Thyroid gland (tissue), 4 donors: ENCODE data around the gene ZMPSTE24. TPM values are rescaled to one million over a fixed set of nuclear protein-coding genes. Genes with fewer than 3 reads are reported as not detected.

ENCODE experiments used
- DNase-seq, 2 donors: peaks; one replicate each; pipeline ENCODE4 v3.0.0-alpha.2; 2019
- H3K27ac ChIP-seq, 3 donors: fragments of 200-600 bp; sonication (generic); 1 replicate in 2 of 3; 2 replicates in 1 of 3; pipeline ENCODE4 v1.5.1; 2016 to 2019; ENCODE audit warnings: mild to moderate bottlenecking in 1 of 3, moderate library complexity in 1 of 3
- H3K27me3 ChIP-seq: fragments of 200-600 bp; sonication (generic); one replicate; pipeline ENCODE4 v1.5.1; 2019
- H3K36me3 ChIP-seq, 2 donors: fragments of 200-600 bp; sonication (generic); one replicate each; pipeline ENCODE4 v1.5.1; 2016 to 2019
- H3K4me1 ChIP-seq, 2 donors: fragments of 200-600 bp; sonication (generic); one replicate each; pipeline ENCODE4 v1.5.1; 2017 to 2019
- H3K4me3 ChIP-seq, 3 donors: fragments of 200-600 bp; sonication (generic); replicated peaks in 1 of 3; 1 replicate in 2 of 3; 2 replicates in 1 of 3; pipeline ENCODE4 v1.5.1; 2016; ENCODE audit warnings: mild to moderate bottlenecking in 1 of 3
- H3K9me3 ChIP-seq: fragments of 200-600 bp; sonication (generic); one replicate; pipeline ENCODE4 v1.5.1; 2017
- CTCF ChIP-seq, 6 experiments: fragments of 200-600 bp in 3 of 6; fragments of 450-650 bp in 3 of 6; sonication (generic) in 3 of 6; IDR thresholded peaks; one replicate each; pipeline ENCODE4 v1.5.1; 2016 to 2019; ENCODE audit warnings: antibody characterized with exemption in 6 of 6, mild to moderate bottlenecking in 2 of 6, inconsistent platforms in 1 of 6, moderate library complexity in 1 of 6
- POLR2A ChIP-seq, 2 donors: fragments of 450-650 bp; IDR thresholded peaks; one replicate each; pipeline ENCODE4 v1.6.1; 2017; ENCODE audit warnings: antibody characterized with exemption in 2 of 2, mild to moderate bottlenecking in 2 of 2, moderate library complexity in 1 of 2
- WGBS, 2 donors: methylation state at CpG; one replicate each; pipeline ENCODE4 v1.1.5; 2017; 5-methylcytosine and 5-hydroxymethylcytosine counted together
- intact Hi-C: fragments of 100-400 bp; cut with DNase I; formaldehyde crosslinking; loops from one replicate; pipeline ENCODE4 v1.15.1; 2023
- total RNA-seq, 4 donors: library from RNA; depleted of rRNA; stranded (reverse); fragments of >200 nt; gene quantifications; one replicate each; pipeline ENCODE4 v1.2.3, GENCODE V29; 2016

The ZMPSTE24 gene
- total RNA-seq, 4 donors from 2014 or later, result 45.1 to 61.7 (median 56.7) TPM

GRCh38 chr1:40310983-40311642 is 53.1 kb downstream of the ZMPSTE24 start:
- intact Hi-C loops, result no loop called here
- Histone ChIP-seq H3K36me3 (no peaks in the 10 kb centered on the region), H3K27me3 (no peaks in the 10 kb centered on the region), H3K4me3 (no peak overlapping the region), H3K27ac (no peak overlapping the region), H3K9me3 (no peaks in the 10 kb centered on the region), H3K4me1 (peaks cover 30 to 36% of the 10 kb centered on the region in 2 donors)
- DNase-seq, result no peak
- no peak for TF ChIP-seq POLR2A (IDR thresholded peaks at IDR 0.05)
- TF ChIP-seq CTCF (IDR thresholded peaks at IDR 0.05), result no peak
- WGBS, 2 donors, result 72 to 81% methylated on average over 20 to 22 of the region's 22 CpGs

- Histone ChIP-seq H3K27ac (no peak overlapping the region), H3K4me3 (no peak overlapping the region), H3K36me3 (no peaks in the 10 kb centered on the region), H3K9me3 (no peaks in the 10 kb centered on the region), H3K4me1 (peaks cover 34 to 37% of the 10 kb centered on the region in 2 donors), H3K27me3 (no peaks in the 10 kb centered on the region)
- DNase-seq, result no peak
- intact Hi-C loops, result no loop called here
- TF ChIP-seq CTCF (IDR thresholded peaks at IDR 0.05), result no peak
- TF ChIP-seq POLR2A (IDR thresholded peaks at IDR 0.05), result no peak
- WGBS, 2 donors, result 96% methylated on average over 5 of the region's 5 CpGs
These were observed 53.7 kb downstream of the ZMPSTE24 start for GRCh38 chr1:40311692-40312091.

- WGBS, 2 donors, result 77 to 88% methylated on average over 6 to 10 of the region's 10 CpGs
- intact Hi-C loops, result no loop called here
- Histone ChIP-seq H3K9me3 (no peaks in the 10 kb centered on the region), H3K27me3 (no peaks in the 10 kb centered on the region), H3K36me3 (no peaks in the 10 kb centered on the region), H3K4me3 (no peak overlapping the region), H3K27ac (no peak overlapping the region), H3K4me1 (peaks cover 39 to 43% of the 10 kb centered on the region in 2 donors)
- DNase-seq, result no peak
- TF ChIP-seq POLR2A (IDR thresholded peaks at IDR 0.05), result no peak
- no peak for TF ChIP-seq CTCF (IDR thresholded peaks at IDR 0.05)
These were observed 54.5 kb downstream of the ZMPSTE24 start for GRCh38 chr1:40312238-40313205.

- Histone ChIP-seq H3K4me3 (no peak overlapping the region), H3K9me3 (no peaks in the 10 kb centered on the region), H3K27ac (no peak overlapping the region), H3K4me1 (peaks cover 32 to 35% of the 10 kb centered on the region in 2 donors), H3K27me3 (no peaks in the 10 kb centered on the region), H3K36me3 (no peaks in the 10 kb centered on the region)
- TF ChIP-seq POLR2A (IDR thresholded peaks at IDR 0.05), result no peak
- TF ChIP-seq CTCF (IDR thresholded peaks at IDR 0.05), result no peak
- intact Hi-C loops, result no loop called here
- DNase-seq, result no peak
- WGBS, 2 donors, result 89 to 100% methylated on average over 5 of the region's 5 CpGs
These were observed 55.4 kb downstream of the ZMPSTE24 start for GRCh38 chr1:40313329-40313957.
